Cardiac fibroblast (primary cell): Measurements from ENCODE around the gene FAM193B.

Source experiments
- DNase-seq, 2 donors: peaks; one replicate each; pipeline versions ENCODE4 v3.0.0 to v3.0.0-alpha.2; 2010; ENCODE audit warnings: low read depth in 2 of 2
- H3K4me3 ChIP-seq, 2 donors: replicated peaks in 1 of 2; 1 replicate in 1 of 2; 2 replicates in 1 of 2; pipeline ENCODE4 v1.5.1; 2011; ENCODE audit warnings: low read depth in 2 of 2, low read length in 2 of 2, mild to moderate bottlenecking in 2 of 2, moderate library complexity in 1 of 2
- TF ChIP-seq, protein P1 (sequence below): IDR thresholded peaks from one replicate; pipeline ENCODE4 v1.5.1; 2011; ENCODE audit warnings: low read depth, mild to moderate bottlenecking, low read length, inconsistent platforms

Gene FAM193B

DNA sequence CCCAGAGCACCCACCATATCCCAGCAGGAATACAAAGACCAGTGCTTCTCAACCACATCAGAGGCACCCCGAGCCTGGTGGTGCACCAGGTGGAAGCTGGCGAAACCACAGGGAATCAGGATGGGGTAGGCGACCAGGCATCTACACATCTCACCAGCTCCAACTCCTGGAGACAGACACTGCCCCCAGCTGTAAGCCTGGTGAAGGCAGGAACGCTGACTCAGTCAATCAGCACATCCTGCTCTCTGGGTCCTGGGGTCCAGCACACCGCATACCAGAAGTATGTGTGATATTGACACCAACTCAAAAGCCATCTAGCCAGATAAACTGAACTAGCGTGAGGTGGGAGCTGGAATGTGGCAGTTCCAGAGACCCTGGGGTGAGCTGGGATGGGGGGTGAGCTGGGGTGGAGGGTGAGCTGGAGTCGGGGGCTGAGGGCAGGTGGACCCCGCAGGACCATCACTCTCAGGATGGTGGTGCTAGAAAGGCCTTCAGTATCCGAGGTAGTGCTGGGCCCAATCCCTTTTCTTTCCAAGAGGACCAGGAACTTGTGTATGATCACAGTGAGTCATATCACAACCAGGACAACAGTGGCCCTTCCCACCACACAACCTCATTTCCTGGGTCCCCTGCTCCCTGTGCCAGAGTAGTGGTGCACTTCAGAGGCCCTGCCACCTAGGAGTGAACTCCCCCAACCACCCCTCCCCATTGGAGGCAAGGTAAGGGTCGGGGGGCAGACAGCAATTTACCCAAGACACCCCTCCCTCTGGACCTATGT is 83.4 kb downstream of the FAM193B start:
- peak in 1 of 2 donors; percentile 66 for DNase-seq
- TF ChIP-seq, protein P1, sequence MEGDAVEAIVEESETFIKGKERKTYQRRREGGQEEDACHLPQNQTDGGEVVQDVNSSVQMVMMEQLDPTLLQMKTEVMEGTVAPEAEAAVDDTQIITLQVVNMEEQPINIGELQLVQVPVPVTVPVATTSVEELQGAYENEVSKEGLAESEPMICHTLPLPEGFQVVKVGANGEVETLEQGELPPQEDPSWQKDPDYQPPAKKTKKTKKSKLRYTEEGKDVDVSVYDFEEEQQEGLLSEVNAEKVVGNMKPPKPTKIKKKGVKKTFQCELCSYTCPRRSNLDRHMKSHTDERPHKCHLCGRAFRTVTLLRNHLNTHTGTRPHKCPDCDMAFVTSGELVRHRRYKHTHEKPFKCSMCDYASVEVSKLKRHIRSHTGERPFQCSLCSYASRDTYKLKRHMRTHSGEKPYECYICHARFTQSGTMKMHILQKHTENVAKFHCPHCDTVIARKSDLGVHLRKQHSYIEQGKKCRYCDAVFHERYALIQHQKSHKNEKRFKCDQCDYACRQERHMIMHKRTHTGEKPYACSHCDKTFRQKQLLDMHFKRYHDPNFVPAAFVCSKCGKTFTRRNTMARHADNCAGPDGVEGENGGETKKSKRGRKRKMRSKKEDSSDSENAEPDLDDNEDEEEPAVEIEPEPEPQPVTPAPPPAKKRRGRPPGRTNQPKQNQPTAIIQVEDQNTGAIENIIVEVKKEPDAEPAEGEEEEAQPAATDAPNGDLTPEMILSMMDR: no peak
- peak overlapping the region in 1 of 2 donors; percentile 89 for H3K4me3 ChIP-seq
